GM12865 (cell line): ENCODE measurements around the gene GSDME.

Experiments
- DNase-seq: peaks from one replicate; pipeline ENCODE4 v3.0.0; 2010; ENCODE audit warnings: low read depth
- H3K4me3 ChIP-seq: 2 replicates; pipeline ENCODE4 v1.5.1; 2011; ENCODE audit warnings: mild to moderate bottlenecking, low read depth, low read length, control low read depth
- TF ChIP-seq, protein P1 (sequence below): IDR thresholded peaks from 2 replicates; pipeline ENCODE4 v1.5.1; 2011; ENCODE audit warnings: low read length, control low read depth, low read depth, inconsistent platforms; ENCODE audit not compliant: insufficient read depth; ENCODE audit errors: missing control alignments

Gene GSDME

DNA sequence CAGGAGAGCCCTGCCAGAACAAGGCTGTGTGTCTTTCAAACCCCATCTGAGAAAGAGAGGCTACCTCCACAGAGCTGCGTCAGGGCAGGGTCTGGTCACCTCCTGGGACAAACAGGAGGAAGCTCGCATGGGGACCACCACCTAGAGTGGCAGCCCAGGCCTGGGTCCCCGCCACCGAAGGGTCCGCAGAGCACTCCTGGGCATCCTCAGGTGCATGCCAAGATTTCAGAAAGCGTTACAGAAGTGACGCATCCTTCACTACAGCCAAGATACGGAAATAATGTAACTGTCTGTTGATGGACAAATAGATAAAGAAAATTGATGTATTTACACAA lies 42.6 kb downstream of the GSDME start:
- no peak overlapping the region for H3K4me3 ChIP-seq

DNA sequence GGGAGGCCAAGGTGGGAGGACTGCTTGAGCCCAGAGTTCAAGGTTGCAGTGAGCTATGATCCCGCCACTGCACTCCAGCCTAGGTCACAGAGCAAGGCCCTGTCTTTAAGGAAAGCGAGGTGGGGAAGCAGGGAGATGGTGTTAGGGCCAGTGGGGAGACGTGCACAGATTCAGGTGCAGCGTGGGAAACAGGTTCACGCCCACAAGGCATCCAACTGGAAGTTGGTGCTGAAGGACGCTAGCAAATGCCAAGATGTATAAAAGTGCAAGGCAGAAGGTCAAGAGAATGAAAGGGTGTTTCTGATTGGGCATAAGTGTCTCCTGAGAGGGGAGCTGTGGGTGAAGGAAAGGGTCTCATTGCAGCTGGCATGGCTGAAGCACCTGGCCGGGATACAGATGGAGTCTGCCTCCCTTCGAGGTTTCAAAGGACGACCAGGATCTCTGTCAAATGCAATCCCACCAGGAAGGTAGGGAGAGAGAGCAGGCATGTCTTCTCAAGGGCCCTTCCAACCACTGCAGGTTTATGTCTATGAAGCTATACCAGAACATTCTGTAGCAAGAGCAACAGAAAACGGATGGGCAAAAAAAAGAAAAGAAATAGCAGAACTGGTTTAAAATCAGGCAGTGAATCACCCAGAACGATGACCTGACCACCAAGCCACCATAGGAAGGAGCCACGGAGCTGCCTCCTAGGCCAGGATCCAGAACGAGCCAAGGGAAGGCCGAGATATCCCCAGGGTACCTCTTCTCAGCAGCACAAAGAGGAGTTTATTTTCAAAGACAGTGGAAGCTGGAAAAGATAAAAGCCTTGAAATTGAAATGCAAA lies 43.2 kb downstream of the GSDME start:
- H3K4me3 ChIP-seq = no peak overlapping the region
- no peak for DNase-seq
- TF ChIP-seq, protein P1, sequence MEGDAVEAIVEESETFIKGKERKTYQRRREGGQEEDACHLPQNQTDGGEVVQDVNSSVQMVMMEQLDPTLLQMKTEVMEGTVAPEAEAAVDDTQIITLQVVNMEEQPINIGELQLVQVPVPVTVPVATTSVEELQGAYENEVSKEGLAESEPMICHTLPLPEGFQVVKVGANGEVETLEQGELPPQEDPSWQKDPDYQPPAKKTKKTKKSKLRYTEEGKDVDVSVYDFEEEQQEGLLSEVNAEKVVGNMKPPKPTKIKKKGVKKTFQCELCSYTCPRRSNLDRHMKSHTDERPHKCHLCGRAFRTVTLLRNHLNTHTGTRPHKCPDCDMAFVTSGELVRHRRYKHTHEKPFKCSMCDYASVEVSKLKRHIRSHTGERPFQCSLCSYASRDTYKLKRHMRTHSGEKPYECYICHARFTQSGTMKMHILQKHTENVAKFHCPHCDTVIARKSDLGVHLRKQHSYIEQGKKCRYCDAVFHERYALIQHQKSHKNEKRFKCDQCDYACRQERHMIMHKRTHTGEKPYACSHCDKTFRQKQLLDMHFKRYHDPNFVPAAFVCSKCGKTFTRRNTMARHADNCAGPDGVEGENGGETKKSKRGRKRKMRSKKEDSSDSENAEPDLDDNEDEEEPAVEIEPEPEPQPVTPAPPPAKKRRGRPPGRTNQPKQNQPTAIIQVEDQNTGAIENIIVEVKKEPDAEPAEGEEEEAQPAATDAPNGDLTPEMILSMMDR = no peak

More for the DNA sequence above, 42.6 kb downstream of the GSDME start:
- TF ChIP-seq, protein P1 = no peak
- no peak for DNase-seq

DNA sequence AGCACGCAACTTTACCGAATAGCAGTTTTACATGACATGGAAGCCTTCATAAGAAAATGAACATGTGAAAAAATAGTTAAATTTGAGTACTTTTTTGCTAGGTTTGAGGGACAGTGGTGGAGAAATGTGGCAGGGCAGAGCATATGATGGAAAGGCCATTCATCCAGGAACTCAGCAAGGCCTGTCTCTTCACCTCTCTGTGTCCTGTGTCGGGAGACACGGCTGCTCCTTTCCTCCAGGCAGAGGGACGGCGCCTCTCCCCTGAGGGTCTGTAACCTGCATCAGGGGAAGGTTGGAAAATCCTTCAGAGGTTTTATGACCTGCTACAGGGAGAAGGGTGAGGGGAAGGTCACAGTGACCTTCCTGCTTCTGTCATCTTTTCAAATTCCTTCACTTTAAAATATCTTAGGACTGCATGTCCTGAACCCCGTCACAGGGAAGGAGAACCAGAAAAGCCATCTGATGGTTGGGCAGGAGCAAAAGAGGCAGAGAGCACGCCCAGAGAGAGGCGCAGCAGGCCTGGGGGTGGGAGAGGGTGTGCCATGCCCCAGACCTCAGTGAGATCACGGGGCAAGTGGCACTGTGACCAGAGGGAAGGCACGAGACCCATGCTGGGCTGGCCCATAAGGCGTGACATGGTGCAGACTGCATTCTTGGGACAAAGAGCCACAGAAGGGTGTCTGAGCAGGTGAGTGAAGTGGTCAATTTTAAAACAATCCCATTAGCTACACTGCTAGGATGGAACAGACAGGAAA lies 44.0 kb downstream of the GSDME start:
- no peak for DNase-seq
- TF ChIP-seq, protein P1 = no peak
- H3K4me3 ChIP-seq = no peak overlapping the region

DNA sequence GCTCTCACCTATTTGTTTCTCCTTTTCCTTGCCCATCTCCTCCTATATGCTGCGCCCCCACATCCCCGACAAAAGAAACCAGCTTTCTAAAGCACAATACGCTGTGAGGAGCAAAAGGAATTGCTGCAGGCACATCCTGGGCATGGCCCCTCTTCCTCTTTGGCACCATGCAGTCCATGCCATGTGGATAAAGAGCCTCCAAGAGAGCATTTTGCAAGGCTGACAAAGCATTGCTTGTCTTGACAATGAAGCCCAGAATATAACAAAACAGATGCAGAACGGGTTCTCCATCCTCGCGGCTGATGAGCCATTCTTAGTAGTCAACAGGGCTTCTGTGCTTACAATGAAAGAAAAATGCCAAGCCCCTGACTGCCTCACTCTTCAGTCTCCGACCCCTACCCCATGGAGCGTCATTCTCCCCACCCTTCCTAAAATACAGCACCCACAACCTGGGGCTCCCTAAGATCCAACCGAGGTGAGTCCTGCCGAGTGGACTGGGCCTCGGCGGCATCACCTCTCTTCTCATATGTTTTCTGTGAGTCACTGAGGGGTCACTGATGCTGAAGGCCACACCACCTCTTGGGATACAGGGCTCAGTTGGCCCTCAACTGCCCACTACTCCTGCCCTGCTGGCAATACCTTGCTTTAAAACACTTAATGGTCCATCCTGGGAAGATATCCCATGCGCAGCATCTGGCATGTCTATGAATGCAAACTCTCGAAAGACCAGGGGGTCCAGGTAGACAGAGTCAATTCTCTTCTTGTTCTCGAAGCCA lies 47.5 kb downstream of the GSDME start:
- no peak overlapping the region for H3K4me3 ChIP-seq
- TF ChIP-seq, protein P1 = no peak
- DNase-seq = no peak

DNA sequence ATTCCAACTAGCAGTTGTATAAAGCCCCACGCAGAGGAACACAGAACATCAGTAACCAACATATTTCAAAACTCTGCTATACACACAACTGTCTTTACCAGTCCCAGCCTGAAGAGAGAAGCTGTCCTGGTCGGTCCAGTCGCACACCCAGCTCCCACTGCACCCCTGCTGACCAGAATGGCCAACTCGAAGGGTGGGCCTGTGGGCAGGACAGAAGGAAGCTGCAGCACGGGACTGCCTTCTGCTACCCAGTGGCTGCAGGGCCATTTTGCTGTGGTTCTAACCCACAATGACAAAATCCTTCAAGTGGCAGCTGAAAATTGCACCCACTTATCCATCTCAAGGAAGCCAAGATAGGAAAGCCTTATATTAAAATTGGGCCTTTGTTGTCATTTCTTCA lies 48.2 kb downstream of the GSDME start:
- TF ChIP-seq, protein P1 = no peak
- no peak overlapping the region for H3K4me3 ChIP-seq

DNA sequence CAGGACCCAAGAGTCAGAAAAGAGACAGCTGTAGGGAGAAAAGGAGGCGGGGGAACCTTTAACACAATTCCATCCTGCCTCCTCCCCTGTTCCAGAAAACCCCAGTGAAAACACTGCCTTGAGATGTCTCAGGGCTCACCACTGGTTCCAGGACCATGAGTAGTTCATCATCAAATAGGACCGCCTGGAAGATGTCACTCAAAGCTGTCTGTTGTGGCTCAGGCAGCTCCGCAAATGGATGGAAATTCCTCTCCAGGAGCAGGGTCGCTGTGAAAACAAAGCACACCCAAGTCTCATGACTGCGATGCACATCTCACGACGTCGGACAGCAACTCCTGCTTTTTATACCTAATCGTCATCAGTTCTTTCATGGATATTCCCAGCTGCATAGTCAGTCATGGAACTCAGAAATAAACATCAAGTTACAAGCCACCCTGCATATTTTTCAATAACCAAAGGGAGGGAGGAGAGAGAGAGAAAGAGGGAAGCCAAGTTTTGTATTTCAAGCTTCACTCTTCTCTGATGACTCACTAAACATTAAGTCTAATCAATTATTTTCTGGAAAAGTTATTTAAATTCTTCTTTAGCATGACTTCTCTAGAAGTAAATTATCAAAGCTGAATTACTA lies 49.2 kb downstream of the GSDME start:
- H3K4me3 ChIP-seq = no peak overlapping the region
- TF ChIP-seq, protein P1 = no peak
- DNase-seq = no peak

More for the DNA sequence above, 48.2 kb downstream of the GSDME start:
- DNase-seq = no peak
